Endothelial cell of umbilical vein (primary cell): ENCODE results near the gene ZNF462. TPM values are rescaled to one million over a fixed set of nuclear protein-coding genes. Genes with fewer than 3 reads are reported as not detected.

Source experiments
- BruUV-seq: library from RNA; stranded (reverse); fragments of 400-500 nt; replicated peaks from 2 replicates; lab custom pipeline; 2021; lab: Mats Ljungman, UMichigan
- CTCF ChIA-PET: fragments of 300-600, 350-600 bp; sonication (Branson Sonifier 250); formaldehyde crosslinking; loops from one replicate; lab custom pipeline; 2021; ENCODE audit warnings: antibody characterized with exemption, inconsistent platforms; lab: Charles Lee
- POLR2A ChIA-PET: fragments of 300-600, 350-600 bp; sonication (Branson Sonifier 250); formaldehyde crosslinking; loops from one replicate; lab custom pipeline; 2021; ENCODE audit warnings: antibody characterized with exemption, inconsistent platforms; lab: Charles Lee
- DNase-seq: peaks from one replicate; pipeline ENCODE4 v3.0.0-alpha.2; 2011; ENCODE audit warnings: low read depth, low spot score
- FAIRE-seq: peaks from 2 replicates; lab custom pipeline; 2011; peaks lifted over from hg19 to GRCh38; lab: Jason Lieb, UNC
- H2AFZ ChIP-seq: 2 replicates; pipeline ENCODE4 v1.6.0; 2012; ENCODE audit warnings: low read depth, low read length, control low read depth, inconsistent platforms
- H3K27ac ChIP-seq: 2 replicates; pipeline ENCODE4 v1.5.1; 2011; ENCODE audit warnings: low read depth, mild to moderate bottlenecking, control low read depth, low read length, moderate library complexity; ENCODE audit not compliant: insufficient read depth
- H3K27me3 ChIP-seq, 2 experiments: 2 replicates each; pipeline versions ENCODE4 v1.6.0 to v1.6.1; 2011; ENCODE audit warnings: low read length in 2 of 2, mixed read lengths in 1 of 2; ENCODE audit not compliant: control insufficient read depth in 2 of 2, insufficient read depth in 2 of 2
- H3K36me3 ChIP-seq, 2 experiments: 2 replicates in 1 of 2; 3 replicates in 1 of 2; pipeline ENCODE4 v1.5.1; 2011; ENCODE audit warnings: low read length in 2 of 2, mild to moderate bottlenecking in 1 of 2, moderate library complexity in 1 of 2; ENCODE audit not compliant: control insufficient read depth in 2 of 2, insufficient read depth in 2 of 2; ENCODE audit errors: extremely low read depth in 1 of 2
- H3K4me1 ChIP-seq: 3 replicates; pipeline ENCODE4 v1.5.1; 2011; ENCODE audit warnings: mild to moderate bottlenecking, low read length; ENCODE audit not compliant: control insufficient read depth, insufficient read depth; ENCODE audit errors: extremely low read depth
- H3K4me2 ChIP-seq: 2 replicates; pipeline ENCODE4 v1.6.1; 2011; ENCODE audit warnings: low read length, control low read depth, mixed read lengths; ENCODE audit not compliant: insufficient read depth
- H3K4me3 ChIP-seq, 3 experiments: fragments of 200-600 bp in 1 of 3; sonication (generic), shearing (Covaris generic) in 1 of 3; replicated peaks in 1 of 3; 2 replicates each; pipeline ENCODE4 v1.5.1; 2011 to 2016; ENCODE audit warnings: control low read depth in 3 of 3, low read length in 3 of 3, mild to moderate bottlenecking in 2 of 3, inconsistent platforms in 1 of 3, low read depth in 1 of 3, moderate library complexity in 1 of 3; ENCODE audit not compliant: insufficient read depth in 1 of 3
- H3K79me2 ChIP-seq: 2 replicates; pipeline ENCODE4 v1.6.0; 2012; ENCODE audit warnings: low read length, inconsistent platforms; ENCODE audit not compliant: control insufficient read depth, insufficient read depth
- H3K9ac ChIP-seq: replicated peaks from 2 replicates; pipeline ENCODE3; 2011; ENCODE audit warnings: low read length, control low read depth; ENCODE audit not compliant: insufficient read depth; ENCODE audit errors: extremely low read depth
- H3K9me1 ChIP-seq: replicated peaks from 3 replicates; pipeline ENCODE4 v1.6.0; 2011; ENCODE audit warnings: mild to moderate bottlenecking, low read length; ENCODE audit not compliant: control insufficient read depth, insufficient read depth; ENCODE audit errors: extremely low read depth
- H3K9me3 ChIP-seq: replicated peaks from 2 replicates; pipeline ENCODE4 v1.5.1; 2012; ENCODE audit warnings: low read length, inconsistent platforms; ENCODE audit not compliant: control insufficient read depth, insufficient read depth
- H4K20me1 ChIP-seq: replicated peaks from 2 replicates; pipeline ENCODE3; 2011; ENCODE audit warnings: mild to moderate bottlenecking, low read length; ENCODE audit not compliant: control insufficient read depth, insufficient read depth; ENCODE audit errors: extremely low read depth
- EZH2 ChIP-seq: IDR thresholded peaks from 2 replicates; pipeline ENCODE4 v1.6.1; 2012; ENCODE audit warnings: borderline replicate concordance, low read depth, mild to moderate bottlenecking, moderate library complexity, low read length, inconsistent platforms; ENCODE audit not compliant: severe bottlenecking
- MYC ChIP-seq: IDR thresholded peaks from one replicate; pipeline ENCODE4 v1.6.1; 2011; ENCODE audit warnings: mild to moderate bottlenecking, low read depth, low read length
- POLR2A ChIP-seq: IDR thresholded peaks from 2 replicates; pipeline ENCODE4 v1.6.1; 2012; ENCODE audit warnings: low read depth, mild to moderate bottlenecking, control low read depth, low read length
- POLR2AphosphoS5 ChIP-seq: IDR thresholded peaks from 2 replicates; pipeline ENCODE4 v1.6.1; 2012; ENCODE audit warnings: low read depth, mild to moderate bottlenecking, control low read depth, low read length, moderate library complexity; ENCODE audit not compliant: insufficient read depth
- dilution Hi-C: fragments of 300-500 bp; cut with MboI; formaldehyde crosslinking; loops from one replicate; pipeline ENCODE4 v1.15.0; 2019; ENCODE audit warnings: low sequenced_read_pairs; ENCODE audit not compliant: extremely low pct_ligation_motif_present
- intact Hi-C: fragments of 100-400 bp; cut with micrococcal nuclease; formaldehyde crosslinking; loops from one replicate; pipeline ENCODE4 v1.10.0; 2022
- polyA plus RNA-seq, 4 experiments: library from polyadenylated mRNA; depleted of rRNA in 3 of 4; stranded (reverse) in 3 of 4; unstranded in 1 of 4; fragments of >200 nt; gene quantifications; 2 replicates each; pipeline versions ENCODE4 v1.2.1 to v1.2.3, GENCODE V29; 2011 to 2012; ENCODE audit warnings: missing spikeins in 1 of 4
- total RNA-seq: library from RNA; stranded (reverse); gene quantifications from 2 replicates; pipeline ENCODE4 v1.2.3, GENCODE V29; 2021

ZNF462 gene
- total and polyA plus RNA-seq, 2 donors (not counting 3 experiments of a cell fraction or from before 2014, with no cell fraction given), result 6.2 to 24.7 TPM

DNA sequence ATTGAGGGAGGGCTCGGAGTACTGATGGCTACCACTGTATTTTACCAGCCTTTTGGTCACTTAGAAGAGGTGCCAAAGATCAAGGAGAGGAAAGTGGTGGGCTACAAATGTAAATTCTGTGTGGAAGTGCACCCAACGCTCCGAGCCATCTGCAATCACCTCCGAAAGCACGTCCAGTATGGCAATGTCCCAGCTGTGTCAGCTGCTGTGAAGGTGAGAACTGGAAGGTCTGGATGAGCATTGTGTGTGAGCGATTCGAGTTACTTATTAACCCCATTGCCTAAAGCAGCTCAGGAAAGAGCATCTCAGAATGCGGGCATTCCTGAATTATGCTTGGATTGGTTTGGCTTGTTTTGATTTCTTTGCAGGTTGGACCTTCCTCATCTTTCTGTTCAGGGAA, 67.5 kb downstream of the ZNF462 start:
- Histone ChIP-seq H3K9ac (no peak overlapping the region), H3K9me1 (no peaks in the 10 kb centered on the region), H3K4me1 (no peaks in the 10 kb centered on the region), H3K27ac (no peak overlapping the region), H2AFZ (no peak overlapping the region), H3K9me3 (no peaks in the 10 kb centered on the region), H4K20me1 (no peaks in the 10 kb centered on the region), H3K27me3 (no peaks in the 10 kb centered on the region), H3K79me2 (no peaks in the 10 kb centered on the region), H3K4me3 (no peak overlapping the region), H3K4me2 (no peak overlapping the region), H3K36me3 (peaks cover 4 to 14% of the 10 kb centered on the region in 2 experiments)
- DNase-seq, result no peak
- FAIRE-seq, result no peak
- CTCF ChIA-PET, result interaction anchor here (1.4 kb wide), 1 partner anchor 9 kb away, joined by 4 read pairs; no protein-coding TSS in a partner anchor
- dilution Hi-C loops (no loop called here), intact Hi-C loops (no loop called here)
- TF ChIP-seq POLR2A (no peak), POLR2AphosphoS5 (no peak), EZH2 (no peak)
- BruUV-seq, result no TSS peak
- POLR2A ChIA-PET, result no interaction called here

DNA sequence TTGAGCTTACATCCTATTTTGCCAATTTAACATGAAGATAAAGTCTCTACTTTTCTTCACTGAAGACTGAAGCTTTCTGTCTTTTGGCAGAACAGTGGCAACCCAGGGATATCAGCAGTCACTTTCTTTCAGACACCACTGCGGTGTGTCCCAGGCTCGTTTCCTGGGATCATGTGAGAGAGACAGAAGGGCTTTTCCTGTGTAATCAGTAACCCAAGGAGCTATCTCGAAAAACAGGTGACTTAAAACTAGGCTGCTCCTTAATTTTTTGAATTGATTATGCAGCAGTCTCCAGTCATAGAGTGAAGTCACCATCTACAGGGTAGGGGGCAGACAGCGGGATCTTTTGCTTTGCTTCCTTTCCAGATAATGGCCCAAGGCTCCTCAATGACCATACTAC, 68.5 kb downstream of the ZNF462 start:
- no TSS peak for BruUV-seq
- ChIA-PET POLR2A (no interaction called here), CTCF (interaction anchor here (0.8 kb wide), 1 partner anchor 10 kb away, joined by 3 read pairs; no protein-coding TSS in a partner anchor)
- DNase-seq, result no peak
- Histone ChIP-seq H3K4me3 (no peak overlapping the region), H3K4me2 (no peak overlapping the region), H2AFZ (no peak overlapping the region), H3K27me3 (no peaks in the 10 kb centered on the region), H3K79me2 (no peaks in the 10 kb centered on the region), H3K9me3 (no peaks in the 10 kb centered on the region), H3K9me1 (no peaks in the 10 kb centered on the region), H3K36me3 (peaks cover 6 to 13% of the 10 kb centered on the region in 2 experiments), H3K4me1 (no peaks in the 10 kb centered on the region), H3K27ac (no peak overlapping the region), H4K20me1 (no peaks in the 10 kb centered on the region), H3K9ac (no peak overlapping the region)
- FAIRE-seq, result no peak
- intact Hi-C loops (no loop called here), dilution Hi-C loops (no loop called here)
- TF ChIP-seq MYC (no peak), POLR2AphosphoS5 (no peak)
